Immature natural killer cell (primary cell): Measurements from ENCODE around the gene NSUN2. TPM values are rescaled to one million over a fixed set of nuclear protein-coding genes. Genes with fewer than 3 reads are reported as not detected.

Experiments
- DNase-seq, 3 donors: peaks; one replicate each; pipeline ENCODE4 v3.0.0; 2022; ENCODE audit warnings: mixed read lengths in 1 of 3
- H3K27ac Mint-ChIP-seq, 6 donors: one replicate each; pipeline ENCODE4 v1.8.0; 2020; ENCODE audit warnings: mixed read lengths in 6 of 6, mild to moderate bottlenecking in 5 of 6, inconsistent platforms in 4 of 6, moderate library complexity in 3 of 6
- H3K27me3 Mint-ChIP-seq, 3 donors: one replicate each; pipeline ENCODE4 v1.8.0; 2020 to 2021; ENCODE audit warnings: low read depth in 3 of 3, mild to moderate bottlenecking in 3 of 3, mixed read lengths in 3 of 3, moderate library complexity in 3 of 3, inconsistent platforms in 1 of 3
- H3K36me3 Mint-ChIP-seq, 3 donors: one replicate each; pipeline ENCODE4 v1.8.0; 2020; ENCODE audit warnings: mixed read lengths in 3 of 3, inconsistent platforms in 2 of 3, mild to moderate bottlenecking in 2 of 3
- H3K4me1 Mint-ChIP-seq, 2 donors: one replicate each; pipeline ENCODE4 v1.8.0; 2020; ENCODE audit warnings: inconsistent platforms in 2 of 2, mild to moderate bottlenecking in 2 of 2, mixed read lengths in 2 of 2, moderate library complexity in 1 of 2
- H3K4me3 Mint-ChIP-seq, 5 donors: one replicate each; pipeline ENCODE4 v1.8.0; 2020; ENCODE audit warnings: mild to moderate bottlenecking in 5 of 5, mixed read lengths in 5 of 5, inconsistent platforms in 3 of 5, moderate library complexity in 3 of 5
- H3K9me3 Mint-ChIP-seq, 6 donors: one replicate each; pipeline ENCODE4 v1.8.0; 2020; ENCODE audit warnings: mild to moderate bottlenecking in 6 of 6, mixed read lengths in 6 of 6, inconsistent platforms in 4 of 6, moderate library complexity in 3 of 6
- polyA plus RNA-seq, 3 donors: library from polyadenylated mRNA; unstranded; fragments of 300-500 nt; fragmentation: Illumina TruSeq; gene quantifications; one replicate each; pipeline ENCODE4 v1.2.3, GENCODE V29; 2021

The NSUN2 gene
- polyA plus RNA-seq, 3 donors from 2014 or later = 21.0 to 53.7 (median 29.1) TPM

- Mint-ChIP-seq H3K4me3 (no peak overlapping the region), H3K27me3 (peaks cover 0 to 2% (median 0%) of the 10 kb centered on the region in 3 donors), H3K4me1 (peaks cover 7 to 19% of the 10 kb centered on the region in 2 donors), H3K9me3 (no peaks in the 10 kb centered on the region), H3K36me3 (peaks cover 19 to 51% (median 43%) of the 10 kb centered on the region in 3 donors), H3K27ac (no peak overlapping the region)
- DNase-seq = no peak
These were observed 25.3 kb downstream of the NSUN2 start for GRCh38 chr5:6607559-6607936.

GRCh38 chr5:6606884-6607558 is 25.8 kb downstream of the NSUN2 start:
- peaks cover 0 to 2% (median 0%) of the 10 kb centered on the region in 3 donors for H3K27me3 Mint-ChIP-seq
- H3K27ac Mint-ChIP-seq = peak overlapping the region in 1 of 6 donors; percentile 26
- H3K4me1 Mint-ChIP-seq = peaks cover 7 to 14% of the 10 kb centered on the region in 2 donors
- H3K36me3 Mint-ChIP-seq = peaks cover 21 to 53% (median 43%) of the 10 kb centered on the region in 3 donors
- DNase-seq = no peak
- no peak overlapping the region for H3K4me3 Mint-ChIP-seq
- no peaks in the 10 kb centered on the region for H3K9me3 Mint-ChIP-seq

GRCh38 chr5:6604946-6605345 is 27.9 kb downstream of the NSUN2 start:
- H3K27ac Mint-ChIP-seq = no peak overlapping the region
- DNase-seq = no peak
- no peaks in the 10 kb centered on the region for H3K9me3 Mint-ChIP-seq
- peaks cover 17 to 64% (median 47%) of the 10 kb centered on the region in 3 donors for H3K36me3 Mint-ChIP-seq
- H3K4me1 Mint-ChIP-seq = peaks cover 7 to 13% of the 10 kb centered on the region in 2 donors
- H3K27me3 Mint-ChIP-seq = peaks cover 0 to 2% (median 0%) of the 10 kb centered on the region in 3 donors
- no peak overlapping the region for H3K4me3 Mint-ChIP-seq

GRCh38 chr5:6604341-6604740 is 28.5 kb downstream of the NSUN2 start:
- peaks cover 0 to 2% (median 0%) of the 10 kb centered on the region in 3 donors for H3K27me3 Mint-ChIP-seq
- H3K4me1 Mint-ChIP-seq = peaks cover 7 to 13% of the 10 kb centered on the region in 2 donors
- DNase-seq = no peak
- no peaks in the 10 kb centered on the region for H3K9me3 Mint-ChIP-seq
- peaks cover 13 to 60% (median 50%) of the 10 kb centered on the region in 3 donors for H3K36me3 Mint-ChIP-seq
- no peak overlapping the region for H3K4me3 Mint-ChIP-seq
- no peak overlapping the region for H3K27ac Mint-ChIP-seq

GRCh38 chr5:6603643-6604042 is 29.2 kb downstream of the NSUN2 start:
- peaks cover 19 to 63% (median 50%) of the 10 kb centered on the region in 3 donors for H3K36me3 Mint-ChIP-seq
- no peaks in the 10 kb centered on the region for H3K9me3 Mint-ChIP-seq

GRCh38 chr5:6602441-6602840 is 30.4 kb downstream of the NSUN2 start:
- no peak for DNase-seq
- Mint-ChIP-seq H3K9me3 (no peaks in the 10 kb centered on the region), H3K4me3 (no peak overlapping the region), H3K36me3 (peaks cover 29 to 68% (median 52%) of the 10 kb centered on the region in 3 donors), H3K27ac (no peak overlapping the region), H3K4me1 (peaks cover 0 to 2% of the 10 kb centered on the region in 2 donors), H3K27me3 (peaks cover 0 to 2% (median 0%) of the 10 kb centered on the region in 3 donors)

More at GRCh38 chr5:6603643-6604042, 29.2 kb downstream of the NSUN2 start:
- H3K27me3 Mint-ChIP-seq = peaks cover 0 to 2% (median 0%) of the 10 kb centered on the region in 3 donors
- H3K4me3 Mint-ChIP-seq = no peak overlapping the region
- peaks cover 7 to 13% of the 10 kb centered on the region in 2 donors for H3K4me1 Mint-ChIP-seq
- H3K27ac Mint-ChIP-seq = no peak overlapping the region
- no peak for DNase-seq

- H3K27me3 Mint-ChIP-seq = peaks cover 0 to 2% (median 0%) of the 10 kb centered on the region in 3 donors
- no peak overlapping the region for H3K27ac Mint-ChIP-seq
- DNase-seq = no peak
- H3K36me3 Mint-ChIP-seq = peaks cover 30 to 70% (median 51%) of the 10 kb centered on the region in 3 donors
- H3K4me1 Mint-ChIP-seq = no peaks in the 10 kb centered on the region
- H3K4me3 Mint-ChIP-seq = no peak overlapping the region
- no peaks in the 10 kb centered on the region for H3K9me3 Mint-ChIP-seq
These were observed 31.0 kb downstream of the NSUN2 start for GRCh38 chr5:6601816-6602215.

GRCh38 chr5:6601271-6601670 is 31.6 kb downstream of the NSUN2 start:
- Mint-ChIP-seq H3K4me1 (no peaks in the 10 kb centered on the region), H3K27ac (no peak overlapping the region), H3K9me3 (no peaks in the 10 kb centered on the region)

GRCh38 chr5:6599739-6600138 is 33.1 kb downstream of the NSUN2 start:
- no peak for DNase-seq
- Mint-ChIP-seq H3K4me3 (no peak overlapping the region), H3K4me1 (no peaks in the 10 kb centered on the region), H3K27ac (no peak overlapping the region), H3K27me3 (peaks cover 0 to 2% (median 0%) of the 10 kb centered on the region in 3 donors), H3K9me3 (no peaks in the 10 kb centered on the region), H3K36me3 (peaks cover 43 to 68% (median 50%) of the 10 kb centered on the region in 3 donors)

More at GRCh38 chr5:6601271-6601670, 31.6 kb downstream of the NSUN2 start:
- no peak for DNase-seq
- H3K27me3 Mint-ChIP-seq = peaks cover 0 to 2% (median 0%) of the 10 kb centered on the region in 3 donors
- no peak overlapping the region for H3K4me3 Mint-ChIP-seq
- peaks cover 35 to 74% (median 55%) of the 10 kb centered on the region in 3 donors for H3K36me3 Mint-ChIP-seq

GRCh38 chr5:6598351-6598900 is 34.4 kb downstream of the NSUN2 start:
- H3K4me3 Mint-ChIP-seq = no peak overlapping the region
- no peak for DNase-seq
- H3K36me3 Mint-ChIP-seq = peaks cover 41 to 62% (median 41%) of the 10 kb centered on the region in 3 donors
- H3K4me1 Mint-ChIP-seq = no peaks in the 10 kb centered on the region
- no peaks in the 10 kb centered on the region for H3K9me3 Mint-ChIP-seq
- no peaks in the 10 kb centered on the region for H3K27me3 Mint-ChIP-seq
- peak overlapping the region in 3 of 6 donors; percentile 50 to 66 (median 56) for H3K27ac Mint-ChIP-seq

GRCh38 chr5:6597557-6597956 is 35.3 kb downstream of the NSUN2 start:
- Mint-ChIP-seq H3K27me3 (no peaks in the 10 kb centered on the region), H3K36me3 (peaks cover 37 to 58% (median 40%) of the 10 kb centered on the region in 3 donors), H3K4me1 (no peaks in the 10 kb centered on the region), H3K9me3 (no peaks in the 10 kb centered on the region), H3K27ac (no peak overlapping the region), H3K4me3 (no peak overlapping the region)
- no peak for DNase-seq

GRCh38 chr5:6596388-6596787 is 36.5 kb downstream of the NSUN2 start:
- Mint-ChIP-seq H3K9me3 (no peaks in the 10 kb centered on the region), H3K27me3 (no peaks in the 10 kb centered on the region), H3K27ac (no peak overlapping the region), H3K36me3 (peaks cover 26 to 46% (median 38%) of the 10 kb centered on the region in 3 donors), H3K4me3 (no peak overlapping the region), H3K4me1 (no peaks in the 10 kb centered on the region)
- DNase-seq = no peak

- Mint-ChIP-seq H3K36me3 (peaks cover 22 to 43% (median 36%) of the 10 kb centered on the region in 3 donors), H3K27ac (no peak overlapping the region), H3K4me1 (no peaks in the 10 kb centered on the region), H3K27me3 (no peaks in the 10 kb centered on the region), H3K9me3 (no peaks in the 10 kb centered on the region), H3K4me3 (no peak overlapping the region)
- no peak for DNase-seq
These were observed 37.4 kb downstream of the NSUN2 start for GRCh38 chr5:6595405-6595804.

- H3K4me3 Mint-ChIP-seq = no peak overlapping the region
- H3K36me3 Mint-ChIP-seq = peaks cover 15 to 41% (median 30%) of the 10 kb centered on the region in 3 donors
- DNase-seq = no peak
- no peaks in the 10 kb centered on the region for H3K4me1 Mint-ChIP-seq
- H3K27ac Mint-ChIP-seq = no peak overlapping the region
- no peaks in the 10 kb centered on the region for H3K9me3 Mint-ChIP-seq
- H3K27me3 Mint-ChIP-seq = peaks cover 0 to 1% (median 0%) of the 10 kb centered on the region in 3 donors
These were observed 38.8 kb downstream of the NSUN2 start for GRCh38 chr5:6594066-6594465.
